PC-9 (cell line): ENCODE measurements around the gene ARSG. TPM values are rescaled to one million over a fixed set of nuclear protein-coding genes. Genes with fewer than 3 reads are reported as not detected.
"Not testable (repeated sequence)": the region's sequence is repeated elsewhere in the genome, so short reads cannot be mapped to it uniquely, and the experiment has no call there.

Source experiments
- BruUV-seq: library from RNA; stranded (reverse); fragments of 400-500 nt; replicated peaks from 2 replicates; lab custom pipeline; 2021; lab: Mats Ljungman, UMichigan
- CTCF ChIA-PET: fragments of 300-600 bp; sonication (Branson Sonifier 250); formaldehyde crosslinking; loops from one replicate; lab custom pipeline; 2022; ENCODE audit warnings: antibody characterized with exemption; lab: Charles Lee
- POLR2A ChIA-PET: fragments of 300-600 bp; sonication (Branson Sonifier 250); formaldehyde crosslinking; loops from one replicate; lab custom pipeline; 2022; ENCODE audit warnings: antibody characterized with exemption; ENCODE audit not compliant: unreplicated experiment; lab: Charles Lee
- DNase-seq, 2 experiments: peaks; one replicate each; pipeline versions ENCODE4 v3.0.0 to v3.0.0-alpha.2; 2015 to 2022; ENCODE audit warnings: mixed read lengths in 1 of 2
- H2AFZ ChIP-seq: fragments of 200-600 bp; sonication (generic); 2 replicates; pipeline ENCODE4 v1.8.1; 2017; ENCODE audit warnings: antibody characterized with exemption
- H3F3A ChIP-seq: fragments of 200-600 bp; sonication (generic); 2 replicates; pipeline ENCODE4 v1.8.1; 2017; ENCODE audit warnings: antibody characterized with exemption, mild to moderate bottlenecking, low read depth; ENCODE audit not compliant: insufficient read depth
- H3K27ac ChIP-seq: fragments of 200-600 bp; sonication (generic); 2 replicates; pipeline ENCODE4 v1.6.1; 2016; ENCODE audit warnings: mixed run types
- H3K27me3 ChIP-seq: fragments of 200-600 bp; sonication (generic); 2 replicates; pipeline ENCODE4 v1.6.1; 2016; ENCODE audit warnings: low read depth, mixed run types; ENCODE audit not compliant: insufficient read depth
- H3K36me3 ChIP-seq: fragments of 200-600 bp; sonication (generic); 2 replicates; pipeline ENCODE4 v1.6.1; 2016; ENCODE audit warnings: low read depth, mixed run types
- H3K4me1 ChIP-seq: fragments of 200-600 bp; sonication (generic); replicated peaks from 2 replicates; pipeline ENCODE4 v1.6.1; 2016; ENCODE audit warnings: mixed run types; ENCODE audit not compliant: insufficient read depth
- H3K4me2 ChIP-seq: fragments of 200-600 bp; sonication (generic); 2 replicates; pipeline ENCODE4 v1.6.1; 2017; ENCODE audit warnings: mixed run types
- H3K4me3 ChIP-seq: fragments of 200-600 bp; sonication (generic); 2 replicates; pipeline ENCODE4 v1.6.1; 2016; ENCODE audit warnings: mixed run types
- H3K79me2 ChIP-seq: fragments of 200-600 bp; sonication (generic); 2 replicates; pipeline ENCODE4 v1.6.1; 2017; ENCODE audit warnings: low read depth, mixed run types
- H3K9me2 ChIP-seq: fragments of 200-600 bp; sonication (generic); 2 replicates; pipeline ENCODE4 v1.8.1; 2017; ENCODE audit warnings: mild to moderate bottlenecking; ENCODE audit not compliant: insufficient read depth
- H3K9me3 ChIP-seq: fragments of 200-600 bp; sonication (generic); 2 replicates; pipeline ENCODE4 v1.8.1; 2016; ENCODE audit warnings: low read depth; ENCODE audit not compliant: insufficient read depth
- H4K20me1 ChIP-seq: fragments of 200-600 bp; sonication (generic); 2 replicates; pipeline ENCODE4 v1.8.1; 2017; ENCODE audit not compliant: insufficient read depth
- CTCF ChIP-seq: fragments of 200-600 bp; sonication (generic); conservative IDR thresholded peaks from 2 replicates; pipeline ENCODE4 v1.6.1; 2017; ENCODE audit warnings: mixed run types, antibody characterized with exemption, mild to moderate bottlenecking, moderate library complexity
- EZH2 ChIP-seq: fragments of 200-600 bp; sonication (generic); IDR thresholded peaks from 2 replicates; pipeline ENCODE4 v1.8.0; 2017; ENCODE audit warnings: antibody characterized with exemption, low read depth
- intact Hi-C: fragments of 100-400 bp; cut with micrococcal nuclease; formaldehyde crosslinking; loops from one replicate; pipeline ENCODE4 v1.10.0; 2022; ENCODE audit not compliant: unreplicated experiment
- total RNA-seq: library from RNA; stranded (reverse); gene quantifications from 2 replicates; pipeline ENCODE4 v1.2.3, GENCODE V29; 2021

Gene ARSG
- total RNA-seq, 1 experiment from 2014 or later = 4.0 TPM

- no peaks in the 10 kb centered on the region for H3K36me3 ChIP-seq
- no peaks in the 10 kb centered on the region for H4K20me1 ChIP-seq
- H3K9me2 ChIP-seq = no peaks in the 10 kb centered on the region
- no peaks in the 10 kb centered on the region for H3K9me3 ChIP-seq
- H3K27ac ChIP-seq = no peak overlapping the region
- H3K4me3 ChIP-seq = no peak overlapping the region
- BruUV-seq = no TSS peak
- TF ChIP-seq EZH2 (no peak), CTCF (no peak)
- H2AFZ ChIP-seq = no peak overlapping the region
- H3K27me3 ChIP-seq = no peaks in the 10 kb centered on the region
- peaks cover 40% of the 10 kb centered on the region for H3K4me1 ChIP-seq
- no peak for DNase-seq
- no peak overlapping the region for H3K4me2 ChIP-seq
- ChIA-PET POLR2A (no interaction called here), CTCF (no interaction called here)
- H3K79me2 ChIP-seq = no peaks in the 10 kb centered on the region
- intact Hi-C loops = no loop called here
- H3F3A ChIP-seq = peaks cover 24% of the 10 kb centered on the region
Observed at GRCh38 chr17:68307443-68307842, 16.1 kb downstream of the ARSG start.

- intact Hi-C loops, H3K4me3 ChIP-seq, H2AFZ ChIP-seq, DNase-seq, H4K20me1 ChIP-seq, H3K9me2 ChIP-seq, H3K36me3 ChIP-seq, POLR2A ChIA-PET, BruUV-seq, H3K4me2 ChIP-seq, H3K27ac ChIP-seq, H3K27me3 ChIP-seq, H3K79me2 ChIP-seq, CTCF ChIA-PET, H3K9me3 ChIP-seq: not testable (repeated sequence)
- peaks cover 49% of the 10 kb centered on the region for H3K4me1 ChIP-seq
- H3F3A ChIP-seq = peaks cover 34% of the 10 kb centered on the region
Observed at GRCh38 chr17:68308486-68308885, 17.2 kb downstream of the ARSG start.

- BruUV-seq, POLR2A ChIA-PET, H3K9me3 ChIP-seq, H3K9me2 ChIP-seq, H3K4me3 ChIP-seq, H3K27ac ChIP-seq, H2AFZ ChIP-seq, intact Hi-C loops, H3K79me2 ChIP-seq, DNase-seq, H4K20me1 ChIP-seq, CTCF ChIA-PET, H3K4me2 ChIP-seq, H3K27me3 ChIP-seq, H3K36me3 ChIP-seq: not testable (repeated sequence)
- peaks cover 55% of the 10 kb centered on the region for H3K4me1 ChIP-seq
- peaks cover 40% of the 10 kb centered on the region for H3F3A ChIP-seq
Observed at GRCh38 chr17:68309066-68309670, 17.9 kb downstream of the ARSG start.

- H4K20me1 ChIP-seq = no peaks in the 10 kb centered on the region
- H3K36me3 ChIP-seq = no peaks in the 10 kb centered on the region
- H3K79me2 ChIP-seq = no peaks in the 10 kb centered on the region
- no peak overlapping the region for H3K4me3 ChIP-seq
- no peaks in the 10 kb centered on the region for H3K27me3 ChIP-seq
- TF ChIP-seq EZH2 (no peak), CTCF (no peak)
- H3F3A ChIP-seq = peaks cover 49% of the 10 kb centered on the region
- peak overlapping the region; percentile 50 for H3K27ac ChIP-seq
- peak in 1 of 2 experiments; percentile 75 for DNase-seq
- H2AFZ ChIP-seq = no peak overlapping the region
- peaks cover 59% of the 10 kb centered on the region for H3K4me1 ChIP-seq
- H3K9me2 ChIP-seq = no peaks in the 10 kb centered on the region
- no peaks in the 10 kb centered on the region for H3K9me3 ChIP-seq
- CTCF ChIA-PET = interaction anchor here (0.6 kb wide), 1 partner anchor 42 kb away, joined by 8 read pairs; no protein-coding TSS in a partner anchor
- BruUV-seq = no TSS peak
- POLR2A ChIA-PET = interaction anchor here (0.6 kb wide), 1 partner anchor 18 kb away, joined by 6 read pairs; no protein-coding TSS in a partner anchor
- intact Hi-C loops = no loop called here
- H3K4me2 ChIP-seq = peak overlapping the region; percentile 46
Observed at GRCh38 chr17:68310152-68310551, 18.9 kb downstream of the ARSG start.
